HG03097 (cell line): ENCODE measurements around the gene IFIT3.
"Not testable (repeated sequence)": the region's sequence is repeated elsewhere in the genome, so short reads cannot be mapped to it uniquely, and the experiment has no call there.

Experiments
- ATAC-seq: cut with Tn5 transposase; IDR thresholded peaks from one replicate; pipeline ENCODE4 v1.9.1; 2021; ENCODE audit not compliant: unreplicated experiment, low FRiP score

Gene IFIT3, protein sequence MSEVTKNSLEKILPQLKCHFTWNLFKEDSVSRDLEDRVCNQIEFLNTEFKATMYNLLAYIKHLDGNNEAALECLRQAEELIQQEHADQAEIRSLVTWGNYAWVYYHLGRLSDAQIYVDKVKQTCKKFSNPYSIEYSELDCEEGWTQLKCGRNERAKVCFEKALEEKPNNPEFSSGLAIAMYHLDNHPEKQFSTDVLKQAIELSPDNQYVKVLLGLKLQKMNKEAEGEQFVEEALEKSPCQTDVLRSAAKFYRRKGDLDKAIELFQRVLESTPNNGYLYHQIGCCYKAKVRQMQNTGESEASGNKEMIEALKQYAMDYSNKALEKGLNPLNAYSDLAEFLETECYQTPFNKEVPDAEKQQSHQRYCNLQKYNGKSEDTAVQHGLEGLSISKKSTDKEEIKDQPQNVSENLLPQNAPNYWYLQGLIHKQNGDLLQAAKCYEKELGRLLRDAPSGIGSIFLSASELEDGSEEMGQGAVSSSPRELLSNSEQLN

DNA sequence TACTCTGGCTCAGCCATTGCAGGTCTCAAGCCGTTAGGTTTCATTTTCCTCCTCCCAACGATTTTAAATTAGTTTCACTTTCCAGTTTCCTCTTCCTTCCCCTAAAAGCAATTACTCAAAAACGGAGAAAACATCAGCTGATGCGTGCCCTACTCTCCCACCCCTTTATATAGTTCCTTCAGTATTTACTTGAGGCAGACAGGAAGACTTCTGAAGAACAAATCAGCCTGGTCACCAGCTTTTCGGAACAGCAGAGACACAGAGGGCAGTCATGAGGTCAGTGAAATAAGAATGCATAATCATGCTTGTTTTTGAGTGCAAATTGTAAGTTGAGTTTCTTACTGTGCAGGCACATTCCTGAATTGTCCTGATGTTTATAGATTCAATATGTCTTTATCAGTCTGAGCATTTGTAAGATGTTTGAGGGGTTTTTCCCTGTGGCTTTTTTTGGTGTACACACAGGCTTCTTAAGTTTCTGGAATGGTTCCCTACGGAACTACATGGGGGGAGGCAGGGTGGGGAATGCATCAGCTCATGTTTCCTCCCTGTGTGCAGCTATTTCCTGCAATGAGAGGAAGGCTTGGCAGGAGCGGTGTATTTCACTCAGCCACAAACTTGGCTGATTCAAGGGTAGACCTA is at the start of gene IFIT3:
IFIT3 (plus strand) TSS at position 195 of the 639 bp plus-strand sequence; CDS start at position 272, 77 bp downstream.
- no peak for ATAC-seq

DNA sequence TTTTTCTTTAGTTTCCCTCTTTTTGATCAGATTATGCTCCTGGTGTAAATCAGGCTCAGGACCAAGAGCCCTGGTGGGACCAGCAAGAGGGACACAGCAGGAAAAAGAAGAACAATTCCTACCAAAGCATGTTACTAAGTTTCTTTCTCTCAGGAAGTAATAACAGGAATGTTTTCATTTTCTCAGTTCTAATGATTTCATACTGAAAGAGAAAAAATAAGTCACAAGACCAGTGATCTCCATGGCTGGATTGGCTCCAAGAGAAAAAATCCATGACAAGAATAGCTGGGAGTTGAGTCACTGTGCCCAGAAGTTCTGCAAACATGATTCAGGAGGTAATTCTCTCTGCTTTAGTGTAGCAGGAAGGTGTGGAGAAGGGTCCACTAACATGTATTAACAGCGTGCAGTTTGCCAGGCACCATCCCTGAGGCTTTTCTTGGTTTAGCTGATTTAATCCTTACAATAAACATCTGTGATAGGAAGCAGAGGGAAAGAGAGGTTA is 49.7 kb upstream of the IFIT3 start:
- no peak for ATAC-seq

DNA sequence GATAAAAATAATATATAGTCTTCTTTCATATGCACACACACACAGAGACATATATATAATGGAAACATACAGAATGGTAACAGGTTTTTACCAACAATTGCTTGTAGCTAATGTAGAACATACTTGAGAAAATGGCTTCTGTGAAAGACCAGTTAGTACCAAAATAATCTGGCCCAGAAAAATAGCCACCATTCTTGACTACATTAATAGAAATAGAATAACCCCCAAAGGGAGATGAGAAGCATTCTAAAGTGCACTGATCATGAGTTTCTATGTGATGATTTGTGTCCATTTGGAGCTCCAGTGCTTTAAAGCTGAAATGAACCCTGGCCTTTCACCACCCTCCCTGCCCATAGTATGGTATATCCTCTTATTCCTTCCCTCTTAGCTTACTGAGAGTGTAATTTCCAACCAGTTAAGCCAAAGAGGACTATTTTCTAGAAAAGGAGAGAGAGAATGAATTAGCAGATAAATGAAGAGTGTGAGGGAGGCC is 48.9 kb upstream of the IFIT3 start:
- no peak for ATAC-seq

DNA sequence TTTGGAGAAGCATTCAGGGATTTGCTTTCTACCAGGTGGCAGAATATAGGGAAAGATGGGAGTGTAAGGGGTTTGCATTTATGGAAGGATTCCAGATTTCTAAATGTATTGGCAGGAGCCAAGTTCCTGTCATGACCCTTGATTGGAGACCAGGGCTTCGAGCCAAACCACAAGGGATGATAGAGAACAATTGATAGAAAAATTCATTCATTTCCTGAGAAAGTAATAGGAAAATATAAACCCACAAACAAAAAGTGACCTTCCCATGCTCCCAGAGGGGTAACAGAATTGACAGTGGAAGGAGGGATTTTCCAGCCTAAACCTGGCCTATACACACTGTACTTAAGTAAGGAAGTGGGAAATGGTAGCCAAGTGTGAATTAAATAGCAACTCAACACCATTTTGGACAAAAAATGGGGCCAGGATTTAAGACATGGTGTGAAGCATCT is 48.4 kb upstream of the IFIT3 start:
- no peak for ATAC-seq

DNA sequence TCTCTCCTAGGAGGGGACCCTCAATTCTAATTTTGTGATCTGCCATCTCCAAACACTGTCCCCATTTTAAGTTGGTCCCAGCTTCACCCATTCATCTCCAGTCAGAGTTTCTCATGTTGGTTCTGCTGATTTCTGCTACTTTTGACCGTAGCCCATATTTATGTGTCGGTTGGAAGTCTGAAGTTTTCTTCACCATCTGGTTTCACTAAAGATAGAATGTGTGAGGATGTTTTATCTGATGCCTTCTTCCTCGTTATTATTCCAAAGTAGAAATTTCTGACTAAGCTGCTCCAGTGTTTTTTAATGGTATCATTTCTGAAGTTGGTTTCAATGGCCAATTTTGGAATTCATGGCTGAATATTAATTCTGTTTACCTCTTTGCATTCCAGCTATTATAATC is 47.3 kb upstream of the IFIT3 start:
- ATAC-seq: no peak

DNA sequence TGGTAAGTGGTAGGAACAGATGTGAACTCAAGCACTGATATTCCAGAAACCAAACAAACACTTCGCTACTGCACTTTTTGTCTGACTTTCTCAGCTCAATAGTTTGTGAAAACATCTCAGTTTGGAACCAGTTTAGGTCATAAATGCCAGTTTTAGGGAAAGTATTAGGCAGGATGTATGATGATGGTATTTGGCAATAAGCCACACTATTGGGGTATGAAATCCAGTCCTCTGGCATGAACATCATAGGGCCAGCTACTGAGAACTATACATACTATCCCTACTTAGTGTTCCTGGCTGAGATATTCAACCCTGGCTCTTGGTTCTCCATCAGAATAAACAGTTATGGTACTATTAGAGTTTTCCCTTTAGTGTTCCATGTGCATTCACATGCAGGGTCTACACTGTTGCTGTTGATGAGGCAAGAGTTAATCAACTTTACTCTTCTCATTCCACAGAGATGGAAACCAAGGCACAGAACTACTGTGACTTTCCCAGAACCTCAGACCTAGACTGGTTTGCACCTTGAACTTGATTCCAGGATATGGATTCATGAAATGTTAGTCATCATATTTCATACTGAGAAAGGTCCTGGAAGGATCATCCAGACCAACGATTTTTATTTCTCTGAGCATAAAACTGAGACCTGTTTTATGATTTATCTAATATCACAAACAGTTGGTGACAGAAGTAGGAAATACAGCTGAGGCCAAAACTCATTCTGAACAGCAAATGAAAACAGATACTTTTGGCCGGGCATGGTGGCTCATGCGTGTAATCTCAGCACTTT is 46.0 kb upstream of the IFIT3 start:
- no peak for ATAC-seq

DNA sequence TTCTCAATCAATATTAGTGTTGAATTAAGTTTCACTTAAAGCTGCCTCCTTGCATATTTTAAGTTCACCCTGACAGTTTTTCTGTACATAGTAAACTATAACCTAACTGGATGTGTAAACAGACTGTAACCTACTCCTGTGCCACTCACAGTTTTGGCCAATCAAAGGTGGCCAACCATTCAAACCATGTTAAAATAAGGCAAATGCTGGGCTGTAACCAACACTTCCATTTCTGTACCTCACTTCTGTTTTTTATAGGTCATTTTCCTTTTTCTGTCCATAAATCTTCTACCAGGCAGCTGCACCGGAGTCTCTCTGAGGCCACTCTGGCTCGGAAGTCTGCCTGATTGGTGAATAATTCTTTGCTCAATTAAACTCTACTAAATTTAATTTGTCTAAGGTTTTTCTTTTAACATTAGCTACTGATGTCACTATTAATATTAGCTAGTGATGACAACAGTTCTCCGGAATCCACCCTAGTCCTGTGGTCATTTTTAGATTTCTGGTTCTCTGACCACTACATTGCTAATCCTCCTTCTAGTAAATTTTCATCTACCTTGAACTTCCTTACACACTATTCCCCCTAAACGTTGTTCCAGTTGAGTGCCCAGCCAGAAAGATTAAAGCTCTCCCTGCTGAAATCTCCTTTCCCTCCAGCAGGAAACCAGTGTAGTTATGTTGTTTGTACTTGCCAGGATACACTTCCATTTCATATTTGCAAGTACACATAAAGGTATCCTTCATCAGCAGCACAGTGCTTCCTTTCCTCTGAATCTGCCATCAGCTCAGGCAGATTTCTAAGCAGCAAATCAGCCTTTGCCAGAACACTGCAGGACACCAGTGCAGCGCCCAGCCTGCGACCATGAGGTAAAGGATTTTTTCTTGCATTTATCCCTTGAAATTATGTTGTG is 44.5 kb upstream of the IFIT3 start:
- no peak for ATAC-seq

DNA sequence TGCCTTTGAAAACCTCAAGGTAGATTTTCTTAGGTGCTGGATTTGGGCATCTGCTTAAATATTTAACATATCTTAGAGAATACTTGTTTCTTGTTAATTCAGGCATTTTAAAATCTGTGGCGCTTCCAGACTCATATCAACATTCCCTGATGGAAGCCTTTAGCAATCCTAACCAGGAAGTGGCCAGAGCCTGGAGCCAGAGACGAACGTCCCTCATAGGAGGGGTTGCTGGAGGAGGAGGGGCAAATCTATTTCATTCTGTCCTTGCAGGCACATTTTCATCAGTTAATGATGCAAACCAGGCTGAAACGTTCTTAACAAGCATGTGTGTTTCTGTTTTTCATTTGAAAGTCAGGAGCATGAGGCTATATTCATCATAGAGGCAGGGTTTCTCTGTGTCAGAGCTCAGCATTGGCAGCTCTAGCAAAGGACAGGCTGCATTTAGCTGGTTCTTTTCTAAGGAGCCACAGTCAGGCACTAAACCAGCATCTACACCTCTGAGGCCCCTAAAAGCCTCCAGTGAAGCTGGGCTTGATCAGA is 43.8 kb upstream of the IFIT3 start:
- ATAC-seq: no peak

DNA sequence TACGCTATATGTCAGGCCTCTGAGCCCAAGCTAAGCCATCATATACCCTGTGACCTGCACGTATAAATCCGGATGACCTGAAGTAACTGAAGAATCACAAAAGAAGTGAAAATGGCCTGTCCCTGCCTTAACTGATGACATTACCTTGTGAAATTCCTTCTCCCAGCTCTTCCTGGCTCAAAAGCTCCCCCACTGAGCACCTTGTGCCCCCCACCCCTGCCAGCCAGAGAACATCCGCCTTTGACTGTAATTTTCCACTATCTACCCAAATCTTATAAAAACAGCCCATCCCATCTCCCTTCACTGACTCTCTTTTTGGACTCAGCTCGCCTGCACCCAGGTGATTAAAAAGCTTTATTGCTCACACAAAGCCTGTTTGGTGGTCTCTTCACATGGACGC is 43.1 kb upstream of the IFIT3 start:
- not testable (repeated sequence) for ATAC-seq

DNA sequence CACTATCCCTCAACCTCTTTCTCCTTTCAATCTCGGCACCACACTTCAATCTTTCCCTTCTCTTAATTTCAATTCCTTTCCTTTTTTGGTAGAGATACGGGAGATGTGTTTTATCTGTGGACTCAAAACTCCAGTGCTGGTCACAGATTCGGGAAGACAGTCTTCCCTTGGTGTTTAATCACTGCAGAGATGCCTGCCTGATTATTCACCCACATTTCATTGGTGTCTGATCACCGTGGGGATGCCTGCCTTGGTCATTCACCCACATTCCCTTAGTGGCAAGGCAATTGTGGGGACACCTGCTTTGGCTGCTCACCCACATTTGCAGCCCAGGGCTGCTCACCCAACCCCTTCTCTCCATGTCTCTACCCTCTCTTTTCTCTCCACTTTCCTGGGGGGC is 42.5 kb upstream of the IFIT3 start:
- ATAC-seq: not testable (repeated sequence)

DNA sequence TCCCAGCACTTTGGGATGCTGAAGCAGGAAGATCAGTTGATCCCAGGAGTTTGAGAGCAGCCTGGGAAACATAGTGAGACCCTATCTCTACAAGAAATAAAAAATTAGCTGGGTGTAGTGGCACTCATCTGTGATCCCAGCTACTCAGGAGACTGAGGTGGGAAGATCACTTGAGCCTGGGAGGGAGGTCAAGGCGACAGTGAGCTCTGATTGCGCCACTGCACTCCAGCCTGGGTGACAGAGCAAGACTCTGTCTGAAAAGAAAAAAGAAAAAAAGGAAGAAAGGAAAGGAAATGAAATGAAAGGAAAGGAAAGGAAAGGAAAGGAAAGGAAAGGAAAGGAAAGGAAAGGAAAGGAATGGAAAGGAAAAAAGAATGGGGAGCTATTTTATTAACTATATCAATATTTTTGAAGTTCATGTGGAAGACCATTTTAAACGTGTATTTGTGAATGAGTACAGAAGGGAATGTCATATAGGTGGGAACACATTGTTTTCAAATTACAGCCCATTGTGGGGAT is 33.0 kb upstream of the IFIT3 start:
- no peak for ATAC-seq

DNA sequence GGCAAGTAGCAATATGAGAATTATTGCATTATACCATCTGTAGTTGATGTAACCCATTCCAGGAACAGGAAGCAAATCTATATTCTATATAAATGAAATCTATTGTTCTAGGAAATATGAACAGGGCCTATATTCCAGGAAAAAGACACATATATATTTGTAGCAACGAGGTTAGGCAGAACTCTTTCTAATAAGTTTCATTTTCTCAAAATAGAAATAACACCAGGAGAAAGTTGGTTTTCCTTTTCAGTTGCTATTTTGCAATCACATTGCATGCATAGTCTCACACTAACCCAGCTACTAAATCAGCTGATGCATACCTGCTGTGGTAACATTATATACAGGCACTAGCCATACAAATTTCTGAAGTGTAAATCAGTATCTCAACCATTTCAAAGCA is 32.2 kb upstream of the IFIT3 start:
- ATAC-seq: no peak

DNA sequence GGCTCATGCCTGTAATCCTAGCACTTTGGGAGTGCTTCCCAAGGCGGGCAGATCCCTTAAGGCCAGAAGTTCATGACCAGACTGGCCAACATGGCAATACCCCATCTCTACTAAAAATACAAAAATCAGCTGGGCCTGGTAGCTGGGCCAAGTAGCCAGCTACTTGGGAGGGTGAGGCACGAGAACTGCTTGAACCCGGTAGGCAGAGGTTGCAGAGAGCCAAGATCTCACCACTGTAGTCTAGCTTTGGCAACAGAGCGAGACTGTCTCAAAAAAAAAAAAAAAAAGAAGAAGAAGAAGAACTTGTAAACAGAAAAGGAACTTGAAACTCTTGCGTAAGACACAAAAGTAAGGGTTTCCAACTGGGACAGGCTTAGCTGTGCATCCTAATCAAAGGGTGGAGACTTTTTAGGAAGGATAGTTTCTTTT is 31.6 kb upstream of the IFIT3 start:
- ATAC-seq: no peak

DNA sequence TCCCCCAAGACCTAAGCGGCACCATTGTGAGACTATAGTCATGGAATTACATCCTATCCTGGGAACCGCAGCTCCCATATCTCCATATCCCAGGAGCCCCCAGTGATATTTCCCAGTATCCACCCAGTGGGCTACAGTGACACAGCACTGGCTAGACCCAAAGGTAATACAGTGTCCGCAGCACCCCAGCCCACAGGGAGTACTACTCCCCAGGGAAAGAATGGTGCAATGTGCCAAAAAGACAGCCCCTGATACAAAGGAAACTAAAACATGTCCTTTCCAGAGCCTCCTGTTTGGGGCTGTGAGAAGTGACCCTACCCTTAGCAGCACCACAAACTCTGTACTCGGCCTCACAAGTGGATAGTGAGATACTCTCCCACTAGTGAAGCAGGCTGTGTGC is 30.4 kb upstream of the IFIT3 start:
- ATAC-seq: no peak

DNA sequence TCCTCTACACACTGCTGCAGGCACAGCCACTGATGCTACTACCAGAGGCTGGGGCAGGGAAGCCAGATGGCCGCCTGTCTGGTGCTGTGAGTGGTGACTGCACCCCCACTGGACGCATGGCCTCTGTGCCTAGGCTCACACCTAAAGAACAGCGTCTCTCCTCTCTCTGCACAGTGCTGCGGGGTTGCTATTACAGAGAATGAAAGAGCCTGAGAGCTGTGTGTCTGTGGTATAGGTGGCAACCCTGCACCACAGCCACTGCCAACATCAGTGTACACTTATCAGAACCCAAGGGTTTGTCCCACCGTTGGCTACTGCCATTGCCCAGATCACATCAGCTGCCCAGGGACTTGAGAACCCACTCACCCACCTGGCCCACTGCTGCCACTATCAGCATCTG is 30.0 kb upstream of the IFIT3 start:
- ATAC-seq: no peak

DNA sequence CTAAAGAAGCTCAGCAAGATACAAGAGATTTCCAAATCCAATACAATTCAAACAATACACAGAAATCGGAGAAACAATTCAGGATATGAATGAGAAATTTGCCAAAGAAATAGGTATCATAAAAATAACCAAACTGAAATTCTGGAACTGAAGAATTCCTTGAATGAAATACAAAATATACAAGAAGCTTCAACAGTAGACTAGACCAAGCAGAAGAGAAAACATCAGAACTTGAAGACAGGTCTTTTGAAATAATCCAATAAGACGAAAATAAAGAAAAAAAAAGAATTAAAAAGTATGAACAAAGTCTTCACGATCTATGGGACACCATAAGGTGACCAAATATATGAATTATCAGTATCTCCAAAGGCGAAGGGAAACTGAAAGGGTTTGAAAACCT is 28.8 kb upstream of the IFIT3 start:
- ATAC-seq: no peak

DNA sequence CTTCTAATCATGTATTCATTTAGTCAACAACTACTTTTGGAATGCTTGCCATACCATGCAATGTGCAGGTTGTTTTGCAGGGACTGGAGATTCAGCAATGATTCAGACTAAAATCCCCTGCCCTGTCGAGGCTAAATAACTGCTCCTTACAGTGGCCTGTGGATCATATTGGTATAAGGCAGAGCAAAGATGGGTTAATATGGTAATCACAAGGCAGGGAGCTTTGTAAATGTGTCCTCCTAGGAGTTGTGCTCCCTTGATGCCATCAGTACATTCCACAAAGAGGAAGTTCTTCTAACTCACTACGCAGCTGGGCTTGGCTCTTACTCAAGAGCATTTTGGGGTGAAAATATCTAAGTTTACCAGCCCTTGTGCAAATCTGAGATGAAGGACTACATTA is 26.6 kb upstream of the IFIT3 start:
- ATAC-seq: no peak

DNA sequence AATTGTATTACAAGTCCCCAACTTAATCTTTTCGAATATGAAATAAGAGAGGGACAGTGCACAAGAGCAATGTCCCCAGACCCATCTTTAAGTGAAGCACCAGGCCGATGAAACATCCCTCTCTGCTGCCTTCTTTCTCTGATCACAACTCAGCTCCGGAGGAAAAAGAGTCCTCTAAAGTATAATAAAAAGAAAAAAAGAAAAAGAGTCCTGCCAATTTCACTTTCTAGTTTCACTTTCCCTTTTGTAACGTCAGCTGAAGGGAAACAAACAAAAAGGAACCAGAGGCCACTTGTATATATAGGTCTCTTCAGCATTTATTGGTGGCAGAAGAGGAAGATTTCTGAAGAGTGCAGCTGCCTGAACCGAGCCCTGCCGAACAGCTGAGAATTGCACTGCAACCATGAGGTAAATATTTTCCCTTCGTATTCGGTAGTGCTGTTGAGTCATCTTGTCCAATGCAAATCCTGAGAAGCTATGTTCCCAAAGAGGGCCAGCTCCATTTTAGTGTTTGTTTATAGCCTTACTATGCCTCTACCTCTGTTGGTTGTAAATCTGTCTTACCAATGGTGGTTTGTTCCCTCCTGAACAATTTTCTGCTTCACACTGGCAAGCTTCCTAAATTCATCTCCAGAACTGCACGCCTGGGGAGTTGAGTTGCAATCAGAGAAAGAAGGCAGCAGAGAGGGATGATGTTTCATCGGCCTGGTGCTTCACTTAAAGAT is 25.9 kb upstream of the IFIT3 start, which contains the start of gene IFIT2:
IFIT2 (plus strand) TSS at position 326 of the 725 bp plus-strand sequence; CDS start at position 404, 78 bp downstream.
- ATAC-seq: no peak
